ENCODE measurements around the gene ZNF527.

- TF ChIP-seq CTCF (conservative IDR thresholded peaks at IDR 0.05 in 1 of 2, IDR thresholded peaks at IDR 0.05 in 1 of 2; ENCODE audit: extremely low read depth in 1 of 2, insufficient read depth in 1 of 2, low read depth in 1 of 2, low read length in 2 of 2) (no peak), EZH2 (IDR thresholded peaks at IDR 0.05; ENCODE audit: borderline replicate concordance, low read length) (no peak)
Observed at GRCh38 chr19:37346091-37346490, 24.8 kb upstream of the ZNF527 start.

Data from mammary epithelial cell (primary cell).